ENCODE results near the gene PROKR2. TPM values are rescaled to one million over a fixed set of nuclear protein-coding genes. Genes with fewer than 3 reads are reported as not detected.

Gene PROKR2
- total RNA-seq, 1 donor from 2014 or later: not detected

DNA sequence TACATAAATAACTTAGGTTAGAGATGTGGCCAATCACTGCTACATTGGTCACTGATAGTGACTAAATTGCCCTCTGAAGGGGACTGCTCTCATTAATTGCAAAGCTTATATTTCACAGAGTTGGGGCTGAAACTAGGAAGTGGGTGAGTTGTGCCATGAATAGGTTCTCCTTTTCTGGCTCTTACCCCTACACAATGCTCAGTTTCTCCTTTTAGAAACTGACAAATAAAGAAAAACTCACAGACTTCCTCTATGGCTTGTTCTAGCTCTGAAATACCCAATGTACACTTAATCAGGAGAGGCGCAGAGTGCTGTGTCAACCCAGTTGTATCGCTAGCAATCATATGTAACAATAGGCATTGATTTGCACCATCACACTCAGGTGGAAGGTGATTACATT lies 41.2 kb upstream of the PROKR2 start:
- H3K36me3 ChIP-seq: no peaks in the 10 kb centered on the region

GRCh38 chr20:5356941-5357340 lies 40.2 kb upstream of the PROKR2 start:
- intact Hi-C loops (cut with DNase I): no loop called here
- Histone ChIP-seq H3K36me3 (no peaks in the 10 kb centered on the region), H3K4me1 (no peaks in the 10 kb centered on the region), H3K27ac (no peak overlapping the region), H3K27me3 (ENCODE audit: low read depth) (no peaks in the 10 kb centered on the region), H3K9me3 (no peaks in the 10 kb centered on the region), H3K4me3 (no peak overlapping the region)
- TF ChIP-seq, protein P1, sequence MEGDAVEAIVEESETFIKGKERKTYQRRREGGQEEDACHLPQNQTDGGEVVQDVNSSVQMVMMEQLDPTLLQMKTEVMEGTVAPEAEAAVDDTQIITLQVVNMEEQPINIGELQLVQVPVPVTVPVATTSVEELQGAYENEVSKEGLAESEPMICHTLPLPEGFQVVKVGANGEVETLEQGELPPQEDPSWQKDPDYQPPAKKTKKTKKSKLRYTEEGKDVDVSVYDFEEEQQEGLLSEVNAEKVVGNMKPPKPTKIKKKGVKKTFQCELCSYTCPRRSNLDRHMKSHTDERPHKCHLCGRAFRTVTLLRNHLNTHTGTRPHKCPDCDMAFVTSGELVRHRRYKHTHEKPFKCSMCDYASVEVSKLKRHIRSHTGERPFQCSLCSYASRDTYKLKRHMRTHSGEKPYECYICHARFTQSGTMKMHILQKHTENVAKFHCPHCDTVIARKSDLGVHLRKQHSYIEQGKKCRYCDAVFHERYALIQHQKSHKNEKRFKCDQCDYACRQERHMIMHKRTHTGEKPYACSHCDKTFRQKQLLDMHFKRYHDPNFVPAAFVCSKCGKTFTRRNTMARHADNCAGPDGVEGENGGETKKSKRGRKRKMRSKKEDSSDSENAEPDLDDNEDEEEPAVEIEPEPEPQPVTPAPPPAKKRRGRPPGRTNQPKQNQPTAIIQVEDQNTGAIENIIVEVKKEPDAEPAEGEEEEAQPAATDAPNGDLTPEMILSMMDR (IDR thresholded peaks at IDR 0.05): no peak
- DNase-seq: no peak
- no peak for ATAC-seq

More for the DNA sequence above, 41.2 kb upstream of the PROKR2 start:
- DNase-seq: no peak
- no peak overlapping the region for H3K27ac ChIP-seq
- H3K27me3 ChIP-seq (ENCODE audit: low read depth): no peaks in the 10 kb centered on the region
- peak; percentile 46 to 72 for ATAC-seq
- H3K4me3 ChIP-seq: no peak overlapping the region
- intact Hi-C loops (cut with DNase I): no loop called here
- H3K4me1 ChIP-seq: no peaks in the 10 kb centered on the region
- no peaks in the 10 kb centered on the region for H3K9me3 ChIP-seq
- TF ChIP-seq, protein P1 (IDR thresholded peaks at IDR 0.05): no peak

- TF ChIP-seq, protein P1 (IDR thresholded peaks at IDR 0.05): no peak
- H3K9me3 ChIP-seq: no peaks in the 10 kb centered on the region
- no peak for ATAC-seq
- no peak for DNase-seq
- no peak overlapping the region for H3K4me3 ChIP-seq
- intact Hi-C loops (cut with DNase I): no loop called here
- H3K36me3 ChIP-seq: no peaks in the 10 kb centered on the region
- H3K4me1 ChIP-seq: no peaks in the 10 kb centered on the region
- H3K27ac ChIP-seq: no peak overlapping the region
- no peaks in the 10 kb centered on the region for H3K27me3 ChIP-seq (ENCODE audit: low read depth)
Observed at GRCh38 chr20:5354901-5355300, 38.1 kb upstream of the PROKR2 start.

GRCh38 chr20:5353624-5354496 lies 37.1 kb upstream of the PROKR2 start:
- intact Hi-C loops (cut with DNase I): no loop called here

DNA sequence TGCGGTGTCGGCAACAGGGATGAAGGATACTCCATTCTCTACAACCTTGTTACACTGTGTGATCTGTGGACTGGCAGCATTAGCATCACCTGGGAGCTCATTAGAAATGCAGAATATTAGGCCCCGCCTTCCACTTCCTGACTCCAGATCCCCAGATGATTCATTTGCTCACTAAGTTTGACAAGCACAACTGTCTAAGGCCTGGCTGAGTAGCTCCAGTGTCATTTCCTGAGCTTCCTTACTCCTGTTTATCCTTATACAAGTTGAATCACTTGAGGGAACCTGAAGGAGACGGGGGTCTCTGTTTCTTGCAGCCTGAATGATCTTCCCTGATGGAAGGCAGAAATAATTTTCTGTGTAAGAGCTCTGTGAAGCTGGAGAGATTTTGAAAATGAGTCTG lies 32.7 kb upstream of the PROKR2 start:
- TF ChIP-seq, protein P1 (IDR thresholded peaks at IDR 0.05): no peak
- Histone ChIP-seq H3K4me3 (no peak overlapping the region), H3K4me1 (no peaks in the 10 kb centered on the region), H3K36me3 (no peaks in the 10 kb centered on the region), H3K27me3 (ENCODE audit: low read depth) (no peaks in the 10 kb centered on the region), H3K27ac (no peak overlapping the region), H3K9me3 (no peaks in the 10 kb centered on the region)
- intact Hi-C loops (cut with DNase I): no loop called here
- DNase-seq (no peak), ATAC-seq (no peak)

More at GRCh38 chr20:5353624-5354496, 37.1 kb upstream of the PROKR2 start:
- ATAC-seq (no peak), DNase-seq (no peak)
- H3K27me3 ChIP-seq (ENCODE audit: low read depth): no peaks in the 10 kb centered on the region
- H3K36me3 ChIP-seq: no peaks in the 10 kb centered on the region
- H3K27ac ChIP-seq: no peak overlapping the region
- no peak overlapping the region for H3K4me3 ChIP-seq
- H3K4me1 ChIP-seq: no peaks in the 10 kb centered on the region
- TF ChIP-seq, protein P1 (IDR thresholded peaks at IDR 0.05): no peak
- H3K9me3 ChIP-seq: no peaks in the 10 kb centered on the region
